GM10266 (cell line): ENCODE measurements around the gene THADA.
"Not testable (repeated sequence)": the region's sequence is repeated elsewhere in the genome, so short reads cannot be mapped to it uniquely, and the experiment has no call there.

Experiments used
- DNase-seq: peaks from one replicate; pipeline ENCODE4 v3.0.0; 2012; ENCODE audit errors: extremely low spot score
- TF ChIP-seq, protein P1 (sequence below): IDR thresholded peaks from 2 replicates; pipeline ENCODE4 v1.5.1; 2012; ENCODE audit warnings: mild to moderate bottlenecking, low read depth; ENCODE audit not compliant: control insufficient read depth, insufficient read depth; ENCODE audit errors: missing control alignments

The THADA gene

DNA sequence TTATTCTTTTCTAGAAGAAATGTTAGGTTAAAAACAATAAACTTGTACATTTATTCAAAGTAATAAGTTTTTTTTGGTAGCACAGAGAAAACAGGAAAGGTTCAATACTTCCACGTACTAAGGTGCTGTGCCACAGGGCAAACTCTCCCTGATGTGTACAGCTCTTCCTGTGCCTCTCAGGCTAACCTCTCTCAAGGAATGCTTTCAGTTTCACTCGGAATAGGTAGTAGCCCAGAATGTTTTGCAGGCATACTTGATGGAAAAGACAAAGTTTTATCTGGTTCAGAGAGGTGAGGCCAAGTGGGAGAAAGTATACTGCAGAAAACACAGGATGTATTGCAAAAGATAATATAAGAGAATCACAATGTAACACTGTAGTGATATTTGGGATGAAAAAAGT, 198.4 kb downstream of the THADA start:
- no peak for DNase-seq
- TF ChIP-seq, protein P1, sequence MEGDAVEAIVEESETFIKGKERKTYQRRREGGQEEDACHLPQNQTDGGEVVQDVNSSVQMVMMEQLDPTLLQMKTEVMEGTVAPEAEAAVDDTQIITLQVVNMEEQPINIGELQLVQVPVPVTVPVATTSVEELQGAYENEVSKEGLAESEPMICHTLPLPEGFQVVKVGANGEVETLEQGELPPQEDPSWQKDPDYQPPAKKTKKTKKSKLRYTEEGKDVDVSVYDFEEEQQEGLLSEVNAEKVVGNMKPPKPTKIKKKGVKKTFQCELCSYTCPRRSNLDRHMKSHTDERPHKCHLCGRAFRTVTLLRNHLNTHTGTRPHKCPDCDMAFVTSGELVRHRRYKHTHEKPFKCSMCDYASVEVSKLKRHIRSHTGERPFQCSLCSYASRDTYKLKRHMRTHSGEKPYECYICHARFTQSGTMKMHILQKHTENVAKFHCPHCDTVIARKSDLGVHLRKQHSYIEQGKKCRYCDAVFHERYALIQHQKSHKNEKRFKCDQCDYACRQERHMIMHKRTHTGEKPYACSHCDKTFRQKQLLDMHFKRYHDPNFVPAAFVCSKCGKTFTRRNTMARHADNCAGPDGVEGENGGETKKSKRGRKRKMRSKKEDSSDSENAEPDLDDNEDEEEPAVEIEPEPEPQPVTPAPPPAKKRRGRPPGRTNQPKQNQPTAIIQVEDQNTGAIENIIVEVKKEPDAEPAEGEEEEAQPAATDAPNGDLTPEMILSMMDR = no peak

DNA sequence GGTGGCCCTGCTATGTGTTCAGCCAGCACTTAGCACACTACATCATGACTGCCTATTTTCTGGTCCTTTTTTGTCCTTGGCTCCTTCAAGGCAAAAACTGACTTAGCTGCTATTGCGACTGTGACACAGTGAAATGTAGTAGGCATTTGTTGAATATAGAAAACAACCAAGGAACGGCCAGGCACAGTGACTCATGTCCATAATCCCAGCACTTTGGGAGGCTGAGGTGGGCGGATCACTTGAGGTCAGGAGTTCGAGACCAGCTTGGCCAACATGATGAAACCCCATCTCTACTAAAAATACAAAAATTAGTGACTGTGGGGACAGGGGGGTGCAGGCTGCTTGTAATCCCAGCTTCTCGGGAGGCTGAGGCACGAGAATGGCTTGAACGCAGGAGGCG, 199.5 kb downstream of the THADA start:
- DNase-seq = not testable (repeated sequence)

DNA sequence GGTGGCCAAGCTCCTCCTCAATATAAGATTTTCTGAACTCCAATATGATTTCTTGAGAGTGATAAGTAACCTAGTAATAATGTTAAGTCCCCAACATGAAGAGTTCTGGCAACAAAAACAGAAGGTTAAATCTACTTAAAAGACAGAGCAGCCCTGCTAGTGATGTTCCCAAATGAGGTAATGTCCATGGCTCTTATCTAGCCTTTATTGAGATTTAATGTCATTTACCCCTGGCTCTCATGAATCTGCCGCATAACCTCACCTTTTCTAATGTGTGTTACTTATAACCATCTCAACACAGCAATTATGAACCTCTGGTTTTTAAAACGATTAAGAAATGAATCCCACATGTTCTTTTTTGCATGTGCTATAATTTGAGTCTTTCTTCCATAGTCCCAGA, 201.9 kb downstream of the THADA start:
- DNase-seq = no peak

DNA sequence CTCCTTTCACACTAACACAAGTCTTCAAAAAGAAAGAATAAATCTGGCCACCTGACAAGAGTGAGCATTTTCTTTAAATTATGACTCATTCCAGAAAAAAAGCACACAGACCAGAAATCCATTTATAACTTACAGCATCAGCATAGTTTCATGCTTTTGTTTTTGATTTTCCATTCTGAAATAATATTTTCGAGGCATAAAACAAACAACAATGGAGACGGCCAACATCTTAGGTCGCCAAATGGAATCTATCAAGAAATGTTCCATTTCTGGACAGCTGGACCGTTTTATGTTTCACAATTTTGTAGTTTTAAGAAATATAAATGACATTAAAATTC, 204.0 kb downstream of the THADA start:
- TF ChIP-seq, protein P1 = no peak
- no peak for DNase-seq

More for the DNA sequence above, 201.9 kb downstream of the THADA start:
- TF ChIP-seq, protein P1 = no peak

DNA sequence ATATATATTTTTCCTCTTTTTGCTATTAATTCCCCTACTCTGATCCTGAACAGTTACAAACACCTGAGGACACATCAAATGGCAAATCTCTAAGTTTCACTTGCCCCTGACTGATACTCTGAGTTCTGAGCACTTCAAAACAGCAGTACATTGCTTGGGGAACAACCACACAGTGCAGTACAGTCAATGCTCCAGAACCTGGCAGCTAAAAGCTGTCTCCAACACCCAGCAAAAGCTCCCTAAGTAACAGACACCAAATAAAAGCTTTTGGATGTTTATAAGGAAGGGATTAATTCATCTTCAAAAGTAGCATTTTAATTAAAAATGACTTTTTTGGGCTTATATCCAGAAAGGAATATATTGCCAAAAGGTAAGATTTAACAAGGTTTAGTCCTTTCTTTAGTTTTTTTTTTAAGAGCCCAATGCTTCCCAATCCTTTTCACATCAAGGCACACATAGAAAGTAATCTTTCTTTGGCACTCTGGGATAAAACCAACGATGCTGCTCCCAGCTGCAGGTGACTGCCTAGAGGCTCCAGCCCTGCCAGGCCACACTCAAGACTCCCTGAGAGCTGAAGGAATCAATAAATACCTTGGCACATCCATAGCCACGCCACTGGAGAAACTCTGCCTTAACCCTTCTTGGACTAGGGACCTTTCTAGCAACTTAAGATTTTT, 204.5 kb downstream of the THADA start:
- TF ChIP-seq, protein P1 = no peak
- DNase-seq = no peak

DNA sequence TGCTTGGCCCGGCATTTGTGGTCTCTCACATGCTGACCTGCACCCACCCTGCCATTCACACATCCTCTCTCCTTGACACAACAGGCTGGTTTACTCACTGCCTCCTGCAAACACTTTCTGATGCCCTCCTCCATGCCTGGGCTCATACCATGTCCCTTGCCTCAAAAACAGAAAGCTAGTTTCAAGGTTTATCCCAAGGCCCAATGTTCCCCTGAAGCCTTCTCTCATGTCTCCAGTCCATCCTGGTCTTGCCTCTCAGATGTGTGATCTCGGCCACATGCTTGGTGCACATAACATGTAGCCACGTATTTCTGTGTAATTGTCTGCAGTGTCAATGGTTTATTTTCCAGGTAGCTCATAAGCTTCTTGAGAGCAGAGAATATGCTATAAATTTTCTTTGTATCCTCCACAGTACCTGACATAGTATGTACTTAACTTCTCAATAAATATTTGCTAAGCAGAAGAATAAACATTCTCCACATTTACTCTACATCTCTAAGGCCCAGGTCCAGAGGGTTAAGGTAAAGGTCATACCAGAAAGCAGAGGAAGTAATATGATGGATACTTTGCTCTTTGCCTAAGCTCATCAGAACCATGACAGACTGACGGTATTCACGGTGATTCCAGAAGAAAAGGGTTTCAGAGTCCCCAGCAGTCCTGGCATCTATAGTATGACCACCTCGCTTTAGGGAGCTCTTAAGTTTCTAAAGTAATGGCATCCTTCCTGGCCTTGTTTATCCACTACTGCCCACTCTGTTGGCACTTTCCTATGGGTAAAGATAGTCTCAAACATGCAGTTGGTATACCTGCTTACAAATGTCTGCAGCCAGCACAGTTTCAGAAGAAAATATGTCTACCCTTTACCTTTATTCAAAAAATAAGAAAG, 206.0 kb downstream of the THADA start:
- DNase-seq = no peak
- TF ChIP-seq, protein P1 = no peak

DNA sequence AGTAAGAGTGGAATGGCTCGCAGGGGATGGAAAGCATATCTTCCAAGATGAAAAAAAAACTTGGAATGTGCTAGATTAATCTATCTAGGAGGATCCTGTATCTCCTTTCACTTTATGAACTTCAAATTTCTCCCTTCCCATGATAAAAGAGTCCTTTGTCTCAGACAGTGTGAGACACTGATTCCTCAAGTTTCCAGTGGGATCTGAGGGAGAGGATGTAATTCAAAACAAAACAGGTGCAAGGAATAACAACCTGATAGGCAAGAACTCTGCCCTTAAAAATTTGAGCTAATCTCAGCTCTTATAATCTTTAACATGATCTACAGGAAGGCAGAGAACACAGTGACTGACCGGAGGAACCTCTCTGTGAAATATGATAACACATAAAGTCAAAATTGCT, 207.5 kb downstream of the THADA start:
- no peak for DNase-seq
- TF ChIP-seq, protein P1 = no peak
